B cell (primary cell): ENCODE measurements around the gene SLC16A10.

Source experiments
- EZH2 ChIP-seq: IDR thresholded peaks from 2 replicates; pipeline ENCODE4 v1.6.1; 2012; ENCODE audit warnings: borderline replicate concordance, low read depth, mild to moderate bottlenecking, moderate library complexity, low read length; ENCODE audit not compliant: insufficient read depth, poor library complexity, severe bottlenecking
- TF ChIP-seq, protein P1 (sequence below): fragments of 200-600 bp; IDR thresholded peaks from one replicate; pipeline ENCODE4 v1.8.0; 2022; ENCODE audit warnings: antibody characterized with exemption, mild to moderate bottlenecking

DNA sequence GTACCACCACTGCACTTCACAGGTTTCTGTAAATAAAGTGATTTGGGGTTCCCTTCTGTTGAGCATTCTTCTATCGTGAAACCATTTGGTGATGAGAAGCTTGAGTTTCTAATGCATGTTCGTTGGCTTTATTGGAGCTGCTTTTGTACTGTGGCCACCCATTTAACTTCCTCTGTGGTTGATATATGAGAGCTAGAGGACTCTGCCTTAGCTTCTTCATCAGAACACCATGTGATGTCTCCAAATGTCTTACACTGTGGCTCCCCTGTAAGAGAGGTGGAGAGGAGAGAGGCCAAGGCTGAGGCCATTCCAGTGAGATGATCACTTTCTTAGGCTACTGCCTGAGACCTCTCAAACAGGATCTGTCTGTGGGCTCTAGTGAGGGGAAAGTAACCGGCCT, 114.5 kb downstream of the SLC16A10 start:
- TF ChIP-seq, protein P1, sequence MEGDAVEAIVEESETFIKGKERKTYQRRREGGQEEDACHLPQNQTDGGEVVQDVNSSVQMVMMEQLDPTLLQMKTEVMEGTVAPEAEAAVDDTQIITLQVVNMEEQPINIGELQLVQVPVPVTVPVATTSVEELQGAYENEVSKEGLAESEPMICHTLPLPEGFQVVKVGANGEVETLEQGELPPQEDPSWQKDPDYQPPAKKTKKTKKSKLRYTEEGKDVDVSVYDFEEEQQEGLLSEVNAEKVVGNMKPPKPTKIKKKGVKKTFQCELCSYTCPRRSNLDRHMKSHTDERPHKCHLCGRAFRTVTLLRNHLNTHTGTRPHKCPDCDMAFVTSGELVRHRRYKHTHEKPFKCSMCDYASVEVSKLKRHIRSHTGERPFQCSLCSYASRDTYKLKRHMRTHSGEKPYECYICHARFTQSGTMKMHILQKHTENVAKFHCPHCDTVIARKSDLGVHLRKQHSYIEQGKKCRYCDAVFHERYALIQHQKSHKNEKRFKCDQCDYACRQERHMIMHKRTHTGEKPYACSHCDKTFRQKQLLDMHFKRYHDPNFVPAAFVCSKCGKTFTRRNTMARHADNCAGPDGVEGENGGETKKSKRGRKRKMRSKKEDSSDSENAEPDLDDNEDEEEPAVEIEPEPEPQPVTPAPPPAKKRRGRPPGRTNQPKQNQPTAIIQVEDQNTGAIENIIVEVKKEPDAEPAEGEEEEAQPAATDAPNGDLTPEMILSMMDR: no peak
- no peak for TF ChIP-seq EZH2
